ENCODE results near the gene CD36. TPM values are rescaled to one million over a fixed set of nuclear protein-coding genes. Genes with fewer than 3 reads are reported as not detected.

Gene CD36
- polyA plus RNA-seq, 1 donor from 2014 or later, result 0.31 TPM

DNA sequence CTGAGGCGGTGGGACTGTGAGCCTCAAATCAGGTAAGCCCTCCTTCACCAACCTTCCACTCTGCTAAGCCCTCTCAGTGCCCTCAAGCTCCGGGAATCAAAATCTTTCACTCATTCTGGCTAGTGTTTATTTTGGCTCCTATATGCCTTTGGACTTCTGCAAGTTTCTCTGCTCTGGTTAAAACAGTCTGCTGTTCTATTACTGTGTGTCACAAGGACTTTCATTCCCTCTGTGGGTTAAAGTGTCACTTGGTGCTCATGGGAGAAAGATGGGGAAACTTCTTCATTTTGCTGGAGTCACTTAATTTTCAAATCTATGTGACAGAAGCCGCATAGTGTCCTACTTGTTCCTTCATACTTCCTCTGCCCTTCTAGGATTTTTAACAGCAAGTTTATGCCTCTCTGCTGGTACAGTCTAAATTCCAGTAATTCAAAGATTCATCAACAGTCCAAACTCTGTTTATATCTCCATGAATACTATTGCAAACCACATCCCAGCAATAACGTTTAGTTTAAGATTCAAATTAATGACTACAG lies 61.3 kb downstream of the CD36 start:
- TF ChIP-seq RAD21 (conservative IDR thresholded peaks at IDR 0.05) (no peak), SMC3 (conservative IDR thresholded peaks at IDR 0.05; ENCODE audit: poor library complexity) (no peak)
- TF ChIP-seq, protein P1, sequence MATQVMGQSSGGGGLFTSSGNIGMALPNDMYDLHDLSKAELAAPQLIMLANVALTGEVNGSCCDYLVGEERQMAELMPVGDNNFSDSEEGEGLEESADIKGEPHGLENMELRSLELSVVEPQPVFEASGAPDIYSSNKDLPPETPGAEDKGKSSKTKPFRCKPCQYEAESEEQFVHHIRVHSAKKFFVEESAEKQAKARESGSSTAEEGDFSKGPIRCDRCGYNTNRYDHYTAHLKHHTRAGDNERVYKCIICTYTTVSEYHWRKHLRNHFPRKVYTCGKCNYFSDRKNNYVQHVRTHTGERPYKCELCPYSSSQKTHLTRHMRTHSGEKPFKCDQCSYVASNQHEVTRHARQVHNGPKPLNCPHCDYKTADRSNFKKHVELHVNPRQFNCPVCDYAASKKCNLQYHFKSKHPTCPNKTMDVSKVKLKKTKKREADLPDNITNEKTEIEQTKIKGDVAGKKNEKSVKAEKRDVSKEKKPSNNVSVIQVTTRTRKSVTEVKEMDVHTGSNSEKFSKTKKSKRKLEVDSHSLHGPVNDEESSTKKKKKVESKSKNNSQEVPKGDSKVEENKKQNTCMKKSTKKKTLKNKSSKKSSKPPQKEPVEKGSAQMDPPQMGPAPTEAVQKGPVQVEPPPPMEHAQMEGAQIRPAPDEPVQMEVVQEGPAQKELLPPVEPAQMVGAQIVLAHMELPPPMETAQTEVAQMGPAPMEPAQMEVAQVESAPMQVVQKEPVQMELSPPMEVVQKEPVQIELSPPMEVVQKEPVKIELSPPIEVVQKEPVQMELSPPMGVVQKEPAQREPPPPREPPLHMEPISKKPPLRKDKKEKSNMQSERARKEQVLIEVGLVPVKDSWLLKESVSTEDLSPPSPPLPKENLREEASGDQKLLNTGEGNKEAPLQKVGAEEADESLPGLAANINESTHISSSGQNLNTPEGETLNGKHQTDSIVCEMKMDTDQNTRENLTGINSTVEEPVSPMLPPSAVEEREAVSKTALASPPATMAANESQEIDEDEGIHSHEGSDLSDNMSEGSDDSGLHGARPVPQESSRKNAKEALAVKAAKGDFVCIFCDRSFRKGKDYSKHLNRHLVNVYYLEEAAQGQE (IDR thresholded peaks at IDR 0.05; ENCODE audit: borderline replicate concordance), result no peak

GRCh38 chr7:80703272-80703671 lies 64.8 kb downstream of the CD36 start:
- no peak overlapping the region for H3K4me2 ChIP-seq (ENCODE audit: low read length)
- TF ChIP-seq TAF1 (IDR thresholded peaks at IDR 0.05; ENCODE audit: low read depth) (no peak), POLR2AphosphoS5 (IDR thresholded peaks at IDR 0.05) (no peak), EP300 (conservative IDR thresholded peaks at IDR 0.05; ENCODE audit: poor library complexity, severe bottlenecking) (no peak), EZH2 (IDR thresholded peaks at IDR 0.05; ENCODE audit: borderline replicate concordance, insufficient read depth, low read length, poor library complexity, severe bottlenecking) (no peak), MXI1 (conservative IDR thresholded peaks at IDR 0.05; ENCODE audit: poor library complexity, severe bottlenecking) (no peak), RAD21 (conservative IDR thresholded peaks at IDR 0.05) (no peak), SMC3 (conservative IDR thresholded peaks at IDR 0.05; ENCODE audit: poor library complexity) (no peak)
- TF ChIP-seq, protein P1 (IDR thresholded peaks at IDR 0.05; ENCODE audit: borderline replicate concordance), result no peak
- H3K79me2 ChIP-seq (replicated peaks; ENCODE audit: insufficient read depth, low read length), result no peaks in the 10 kb centered on the region
- no peaks in the 10 kb centered on the region for H3K9me2 ChIP-seq (ENCODE audit: insufficient read depth, low read length)
- no peak overlapping the region for H3K27ac ChIP-seq (ENCODE audit: low read length)
- H3K9ac ChIP-seq (ENCODE audit: low read length), result no peak overlapping the region
- no peaks in the 10 kb centered on the region for H3K27me3 ChIP-seq (ENCODE audit: insufficient read depth, low read depth, low read length)
- no peak overlapping the region for H3K4me3 ChIP-seq (ENCODE audit: low read length)
- H4K20me1 ChIP-seq (ENCODE audit: insufficient read depth), result no peaks in the 10 kb centered on the region
- no peaks in the 10 kb centered on the region for H3K36me3 ChIP-seq (ENCODE audit: insufficient read depth, low read length)
- H3F3A ChIP-seq (ENCODE audit: insufficient read depth, low read length, poor library complexity, severe bottlenecking), result no peaks in the 10 kb centered on the region
- no peak overlapping the region for H2AFZ ChIP-seq (ENCODE audit: low read depth, low read length)
- H3K9me3 ChIP-seq (ENCODE audit: low read length), result no peaks in the 10 kb centered on the region

More for the DNA sequence above, 61.3 kb downstream of the CD36 start:
- Histone ChIP-seq H3K4me3 (ENCODE audit: low read length) (no peak overlapping the region), H3K9ac (ENCODE audit: low read length) (no peak overlapping the region), H2AFZ (ENCODE audit: low read depth, low read length) (no peak overlapping the region), H3F3A (ENCODE audit: insufficient read depth, low read length, poor library complexity, severe bottlenecking) (no peaks in the 10 kb centered on the region), H3K79me2 (replicated peaks; ENCODE audit: insufficient read depth, low read length) (no peaks in the 10 kb centered on the region), H4K20me1 (ENCODE audit: insufficient read depth) (no peaks in the 10 kb centered on the region), H3K36me3 (ENCODE audit: insufficient read depth, low read length) (no peaks in the 10 kb centered on the region), H3K4me2 (ENCODE audit: low read length) (no peak overlapping the region), H3K27me3 (ENCODE audit: insufficient read depth, low read depth, low read length) (no peaks in the 10 kb centered on the region), H3K9me3 (ENCODE audit: low read length) (no peaks in the 10 kb centered on the region), H3K9me2 (ENCODE audit: insufficient read depth, low read length) (no peaks in the 10 kb centered on the region), H3K27ac (ENCODE audit: low read length) (no peak overlapping the region)
